WI38 (cell line): ENCODE measurements around the gene ACVR1.
"Not testable (repeated sequence)": the region's sequence is repeated elsewhere in the genome, so short reads cannot be mapped to it uniquely, and the experiment has no call there.

Source experiments
- H3K4me3 ChIP-seq: 2 replicates; pipeline ENCODE4 v1.5.1; 2011; ENCODE audit warnings: low read depth, mild to moderate bottlenecking, control low read depth, low read length
- CTCF ChIP-seq: IDR thresholded peaks from 2 replicates; pipeline ENCODE4 v1.5.1; 2012; ENCODE audit warnings: low read depth, mild to moderate bottlenecking, control low read depth, low read length

Gene ACVR1

GRCh38 chr2:157830266-157830665 lies 45.9 kb downstream of the ACVR1 start:
- TF ChIP-seq CTCF: no peak
- no peak overlapping the region for H3K4me3 ChIP-seq

DNA sequence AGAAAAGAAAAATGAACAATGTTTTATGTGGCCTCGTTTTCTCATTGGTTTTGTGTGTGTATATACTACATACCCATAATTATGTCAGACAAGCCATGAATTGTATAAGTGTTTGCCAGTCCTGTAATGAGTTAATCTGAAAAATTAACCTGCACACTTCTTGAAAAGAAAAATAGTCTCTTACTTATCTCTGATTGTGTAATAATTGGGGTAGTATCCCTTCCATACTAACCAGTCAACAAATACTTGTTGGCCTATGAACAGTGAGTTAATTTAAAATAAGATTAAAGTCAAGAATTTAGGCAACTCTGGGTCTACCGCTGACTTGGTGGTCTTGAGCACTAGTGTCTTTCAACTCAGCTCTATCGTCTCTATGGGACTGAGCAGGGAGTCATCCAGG lies 48.8 kb downstream of the ACVR1 start:
- H3K4me3 ChIP-seq: no peak overlapping the region
- TF ChIP-seq CTCF: no peak

- H3K4me3 ChIP-seq: not testable (repeated sequence)
Measured at GRCh38 chr2:157826644-157827043, 49.5 kb downstream of the ACVR1 start.

DNA sequence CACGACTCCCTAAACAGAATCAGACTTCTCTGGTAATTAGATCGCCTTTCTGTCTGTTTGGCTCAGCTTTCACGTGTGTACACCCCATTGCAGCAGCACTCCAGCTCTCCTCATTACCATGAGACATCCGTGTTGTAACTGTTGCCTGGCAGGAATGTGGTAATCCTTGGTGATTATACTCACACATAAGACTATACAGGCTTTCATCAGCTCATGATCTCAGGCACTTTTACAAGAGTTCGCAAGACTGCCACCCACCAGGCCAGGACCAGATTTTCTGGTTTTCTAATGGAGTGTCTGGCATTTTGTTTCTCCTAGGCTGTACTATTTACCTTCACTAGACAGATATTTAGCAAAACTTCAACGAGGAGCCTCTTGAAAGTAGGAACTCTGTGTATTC lies 50.2 kb downstream of the ACVR1 start:
- H3K4me3 ChIP-seq: no peak overlapping the region
- no peak for TF ChIP-seq CTCF

- TF ChIP-seq CTCF: no peak
- no peak overlapping the region for H3K4me3 ChIP-seq
Measured at GRCh38 chr2:157822993-157823392, 53.1 kb downstream of the ACVR1 start.

- no peak for TF ChIP-seq CTCF
- H3K4me3 ChIP-seq: no peak overlapping the region
Measured at GRCh38 chr2:157822533-157822932, 53.6 kb downstream of the ACVR1 start.

DNA sequence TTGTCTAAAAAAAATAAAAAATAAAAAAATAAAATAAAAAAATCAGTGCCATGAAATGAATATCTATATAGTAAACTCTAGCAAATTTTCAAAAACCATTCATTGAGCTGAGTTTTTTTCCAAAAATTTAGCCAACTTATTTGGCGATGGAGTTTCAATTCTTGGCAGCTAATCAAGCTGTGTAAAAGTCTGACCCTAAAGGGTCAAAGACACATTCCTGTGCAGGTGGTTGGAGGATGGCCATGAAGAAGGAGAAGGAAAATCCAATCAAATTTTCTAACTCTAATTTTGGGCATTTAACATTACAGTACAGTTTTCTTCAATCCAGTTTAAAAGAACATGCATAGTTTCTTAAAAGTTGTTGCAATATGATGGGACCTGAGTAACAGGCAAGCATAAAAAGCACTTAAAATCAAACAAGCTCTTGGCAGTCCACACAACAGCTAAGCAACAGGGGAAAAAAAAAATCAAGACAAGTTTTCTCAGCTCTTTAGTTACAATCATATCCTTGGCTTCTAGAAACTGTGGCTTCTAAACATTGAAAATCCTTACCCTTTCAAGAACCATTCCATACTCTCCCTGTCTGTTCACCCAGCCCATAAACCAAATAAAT lies 54.5 kb downstream of the ACVR1 start:
- no peak for TF ChIP-seq CTCF
- no peak overlapping the region for H3K4me3 ChIP-seq

DNA sequence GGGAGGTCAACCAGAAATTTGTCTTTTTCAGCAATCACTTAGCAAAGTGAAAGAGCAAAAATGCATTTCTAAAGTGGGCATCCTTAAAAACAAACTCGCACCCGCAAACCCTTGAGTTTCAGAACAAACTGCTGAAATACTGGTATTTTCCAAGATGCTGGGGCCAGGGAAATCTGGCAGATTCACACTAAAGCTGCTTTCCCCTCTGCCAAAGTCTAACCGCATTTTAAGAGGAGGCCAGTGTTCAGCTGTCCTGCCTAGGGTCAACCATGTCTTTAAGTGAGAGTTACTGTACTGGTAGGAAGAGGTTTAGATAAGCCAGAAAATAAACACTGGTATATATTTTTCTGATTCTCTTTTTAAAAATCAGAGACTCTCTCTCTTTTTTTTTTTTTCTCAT lies 55.9 kb downstream of the ACVR1 start:
- H3K4me3 ChIP-seq: no peak overlapping the region
- TF ChIP-seq CTCF: no peak
